H9 (cell line): ENCODE data around the gene CD247. TPM values are rescaled to one million over a fixed set of nuclear protein-coding genes. Genes with fewer than 3 reads are reported as not detected.

Experiments
- DNase-seq: peaks from one replicate; pipeline ENCODE4 v3.0.0-alpha.2; 2017
- H2AFZ ChIP-seq: one replicate; pipeline ENCODE4 v1.6.1; 2013; ENCODE audit warnings: mild to moderate bottlenecking, low read length, control low read depth, moderate library complexity
- H2AK5ac ChIP-seq: 2 replicates; pipeline ENCODE4 v1.6.1; 2013; ENCODE audit warnings: low read length, control low read depth, mixed read lengths; ENCODE audit not compliant: insufficient read length
- H2BK120ac ChIP-seq: one replicate; pipeline ENCODE4 v1.6.1; 2013; ENCODE audit warnings: low read depth, mild to moderate bottlenecking, low read length, control low read depth, inconsistent platforms; ENCODE audit not compliant: poor library complexity, severe bottlenecking
- H2BK12ac ChIP-seq: 2 replicates; pipeline ENCODE4 v1.6.1; 2013; ENCODE audit warnings: low read length, control low read depth, mixed read lengths, low read depth; ENCODE audit not compliant: insufficient read length
- H2BK15ac ChIP-seq: 2 replicates; pipeline ENCODE4 v1.6.1; 2013; ENCODE audit warnings: low read depth, low read length, control low read depth
- H2BK20ac ChIP-seq: one replicate; pipeline ENCODE4 v1.6.1; 2013; ENCODE audit warnings: low read depth, mild to moderate bottlenecking, low read length, control low read depth, inconsistent platforms; ENCODE audit not compliant: poor library complexity, severe bottlenecking
- H2BK5ac ChIP-seq: 2 replicates; pipeline ENCODE4 v1.6.1; 2013; ENCODE audit warnings: low read length, control low read depth, mixed read lengths; ENCODE audit not compliant: insufficient read length
- H3K14ac ChIP-seq: 2 replicates; pipeline ENCODE4 v1.6.1; 2013; ENCODE audit warnings: low read length, control low read depth; ENCODE audit not compliant: insufficient read depth
- H3K18ac ChIP-seq: 2 replicates; pipeline ENCODE4 v1.6.1; 2013; ENCODE audit warnings: low read depth, mild to moderate bottlenecking, mixed read lengths, low read length, control low read depth; ENCODE audit not compliant: insufficient read length
- H3K23ac ChIP-seq: 2 replicates; pipeline ENCODE4 v1.6.1; 2013; ENCODE audit warnings: low read length, control low read depth, mixed read lengths, low read depth; ENCODE audit not compliant: insufficient read length
- H3K23me2 ChIP-seq: 2 replicates; pipeline ENCODE4 v1.6.1; 2013; ENCODE audit warnings: low read depth, mild to moderate bottlenecking, mixed read lengths, low read length, control low read depth; ENCODE audit not compliant: insufficient read length, poor library complexity, severe bottlenecking
- H3K27ac ChIP-seq: 2 replicates; pipeline ENCODE4 v1.5.1; 2013; ENCODE audit warnings: low read length, control low read depth, mixed read lengths, low read depth; ENCODE audit not compliant: insufficient read length
- H3K27me3 ChIP-seq: 2 replicates; pipeline ENCODE4 v1.6.1; 2013; ENCODE audit warnings: low read length, control low read depth, inconsistent platforms; ENCODE audit not compliant: insufficient read depth
- H3K4ac ChIP-seq: 2 replicates; pipeline ENCODE4 v1.6.1; 2013; ENCODE audit warnings: low read depth, mild to moderate bottlenecking, control low read depth, inconsistent platforms, low read length, moderate library complexity
- H3K4me1 ChIP-seq: 2 replicates; pipeline ENCODE4 v1.6.1; 2013; ENCODE audit warnings: low read length, control low read depth, inconsistent platforms; ENCODE audit not compliant: insufficient read depth
- H3K4me2 ChIP-seq: 2 replicates; pipeline ENCODE4 v1.6.1; 2013; ENCODE audit warnings: low read length, control low read depth, mixed read lengths; ENCODE audit not compliant: insufficient read length, insufficient read depth
- H3K56ac ChIP-seq: 2 replicates; pipeline ENCODE4 v1.6.1; 2013; ENCODE audit warnings: low read depth, mild to moderate bottlenecking, mixed read lengths, low read length, control low read depth; ENCODE audit not compliant: insufficient read length
- H3K79me1 ChIP-seq: 2 replicates; pipeline ENCODE4 v1.6.1; 2013; ENCODE audit warnings: low read depth, mild to moderate bottlenecking, moderate library complexity, low read length, control low read depth, inconsistent platforms; ENCODE audit not compliant: insufficient read depth, poor library complexity, severe bottlenecking
- H3K79me2 ChIP-seq: 2 replicates; pipeline ENCODE4 v1.6.1; 2013; ENCODE audit warnings: low read length, control low read depth, inconsistent platforms; ENCODE audit not compliant: insufficient read depth
- H3K9ac ChIP-seq: 2 replicates; pipeline ENCODE4 v1.6.1; 2013; ENCODE audit warnings: low read length, control low read depth, mixed read lengths; ENCODE audit not compliant: insufficient read length; ENCODE audit errors: extremely low read depth
- H3K9me3 ChIP-seq: one replicate; pipeline ENCODE4 v1.6.1; 2013; ENCODE audit warnings: low read depth, low read length, inconsistent platforms; ENCODE audit not compliant: control insufficient read depth
- H3T11ph ChIP-seq: one replicate; pipeline ENCODE4 v1.6.1; 2013; ENCODE audit warnings: mild to moderate bottlenecking, low read length, control low read depth, inconsistent platforms
- H4K20me1 ChIP-seq: one replicate; pipeline ENCODE4 v1.6.1; 2013; ENCODE audit not compliant: control insufficient read depth, insufficient read length, insufficient read depth
- H4K5ac ChIP-seq: 2 replicates; pipeline ENCODE4 v1.6.1; 2013; ENCODE audit warnings: low read depth, mild to moderate bottlenecking, mixed read lengths, low read length, control low read depth; ENCODE audit not compliant: insufficient read length
- H4K8ac ChIP-seq: replicated peaks from 2 replicates; pipeline ENCODE4 v1.6.1; 2013; ENCODE audit warnings: low read length, control low read depth, mixed read lengths, low read depth; ENCODE audit not compliant: insufficient read length
- H4K91ac ChIP-seq: 2 replicates; pipeline ENCODE4 v1.6.1; 2013; ENCODE audit warnings: low read depth, mild to moderate bottlenecking, moderate library complexity, mixed read lengths, low read length, control low read depth; ENCODE audit not compliant: insufficient read length
- H3K27ac Mint-ChIP-seq, 3 experiments: 2 replicates in 2 of 3; 3 replicates in 1 of 3; pipeline ENCODE4 v1.8.0; 2020 to 2021; ENCODE audit warnings: mixed read lengths in 3 of 3, mild to moderate bottlenecking in 1 of 3, moderate library complexity in 1 of 3
- H3K27me3 Mint-ChIP-seq: 2 replicates; pipeline ENCODE4 v1.8.0; 2021; ENCODE audit warnings: low read depth, mild to moderate bottlenecking, moderate library complexity, mixed read lengths
- H3K36me3 Mint-ChIP-seq, 3 experiments: 2 replicates in 2 of 3; 3 replicates in 1 of 3; pipeline ENCODE4 v1.8.0; 2020 to 2021; ENCODE audit warnings: low read depth in 3 of 3, mixed read lengths in 3 of 3; ENCODE audit not compliant: insufficient read depth in 1 of 3
- H3K4me1 Mint-ChIP-seq, 2 experiments: 2 replicates each; pipeline ENCODE4 v1.8.0; 2020; ENCODE audit warnings: mixed read lengths in 2 of 2
- H3K4me3 Mint-ChIP-seq, 2 experiments: 2 replicates in 1 of 2; 3 replicates in 1 of 2; pipeline ENCODE4 v1.8.0; 2020 to 2021; ENCODE audit warnings: mild to moderate bottlenecking in 2 of 2, mixed read lengths in 2 of 2, moderate library complexity in 1 of 2
- H3K9me3 Mint-ChIP-seq, 2 experiments: 2 replicates in 1 of 2; 3 replicates in 1 of 2; pipeline ENCODE4 v1.8.0; 2020; ENCODE audit warnings: mild to moderate bottlenecking in 2 of 2, mixed read lengths in 2 of 2, moderate library complexity in 1 of 2
- CTCF ChIP-seq: fragments of 200-600 bp; sonication (generic); conservative IDR thresholded peaks from 3 replicates; pipeline ENCODE4 v1.8.0; 2021; ENCODE audit warnings: antibody characterized with exemption, mild to moderate bottlenecking
- WGBS: extraction: QIAGEN DNeasy Blood & Tissue Kit; methylation state at CpG from one replicate; pipeline ENCODE4 v1.1.7; 2013; ENCODE audit warnings: missing lambda C conversion rate, low lambda C conversion rate, mixed read lengths; ENCODE audit not compliant: insufficient read length; ENCODE audit errors: extremely low coverage; 5-methylcytosine and 5-hydroxymethylcytosine counted together
- total RNA-seq: library from RNA; stranded (reverse); gene quantifications from 2 replicates; pipeline ENCODE4 v1.2.1, GENCODE V29; 2021

Gene CD247
- total RNA-seq, 1 experiment from 2014 or later = 1.2 TPM

- Histone ChIP-seq H2AFZ (no peak overlapping the region), H3K9ac (no peak overlapping the region), H2BK12ac (no peak overlapping the region), H3K4ac (no peak overlapping the region), H2BK5ac (no peak overlapping the region), H3K27me3 (no peaks in the 10 kb centered on the region), H3K9me3 (no peaks in the 10 kb centered on the region), H3K27ac (no peak overlapping the region), H4K8ac (no peak overlapping the region), H3K79me2 (no peaks in the 10 kb centered on the region), H3K14ac (no peak overlapping the region), H3K23ac (no peak overlapping the region), H3K56ac (no peak overlapping the region), H2BK15ac (no peak overlapping the region), H2BK20ac (no peak overlapping the region), H3K4me2 (no peak overlapping the region), H2BK120ac (no peak overlapping the region), H3K4me1 (peaks cover 17% of the 10 kb centered on the region; the same call in 1 of the 2 replicates), H4K91ac (no peak overlapping the region), H4K20me1 (no peaks in the 10 kb centered on the region), H3K18ac (no peak overlapping the region), H3T11ph (no peak overlapping the region), H3K79me1 (no peaks in the 10 kb centered on the region), H3K23me2 (no peaks in the 10 kb centered on the region), H4K5ac (no peak overlapping the region), H2AK5ac (no peak overlapping the region)
- no CpG with 5 or more reads among the region's 15 CpGs for WGBS
- DNase-seq = no peak
- Mint-ChIP-seq H3K4me1 (peaks cover 58 to 62% of the 10 kb centered on the region in 2 experiments), H3K27me3 (no peaks in the 10 kb centered on the region), H3K9me3 (no peaks in the 10 kb centered on the region), H3K36me3 (peaks cover 5 to 16% (median 6%) of the 10 kb centered on the region in 3 experiments; a peak in 4 of 7 replicates), H3K27ac (peak overlapping the region; percentile 13 to 58 (median 24); a peak in 5 of 7 replicates), H3K4me3 (no peak overlapping the region)
- TF ChIP-seq CTCF = no peak
Measured at GRCh38 chr1:167423684-167424619, 94.4 kb downstream of the CD247 start.
